Heart right ventricle (tissue), 16 donors: ENCODE data around the gene EPX. TPM values are rescaled to one million over a fixed set of nuclear protein-coding genes. Genes with fewer than 3 reads are reported as not detected.

Experiments used
- ATAC-seq, 8 donors: fragments of 200-7000 bp; cut with Tn5 transposase; one replicate each; pipeline ENCODE4 v1.9.1; 2020; ENCODE audit warnings: mild to moderate bottlenecking in 8 of 8, moderate library complexity in 8 of 8, moderate number of reproducible peaks in 1 of 8
- DNase-seq, 2 donors: peaks; one replicate each; pipeline ENCODE4 v3.0.0-alpha.2; 2020
- H3K27ac ChIP-seq, 10 donors: fragments of 200-600 bp; sonication (generic) in 2 of 10; one replicate each; pipeline versions ENCODE4 v1.5.0 to v1.8.0; 2020 to 2022; ENCODE audit warnings: mild to moderate bottlenecking in 3 of 10
- H3K27me3 ChIP-seq, 7 donors: fragments of 200-600 bp; one replicate each; pipeline ENCODE4 v1.8.0; 2021 to 2022; ENCODE audit warnings: mild to moderate bottlenecking in 2 of 7
- H3K36me3 ChIP-seq, 9 donors: fragments of 200-600 bp; sonication (generic) in 1 of 9; one replicate each; pipeline versions ENCODE4 v1.5.0 to v1.8.0; 2020 to 2022; ENCODE audit warnings: mild to moderate bottlenecking in 2 of 9
- H3K4me1 ChIP-seq, 9 donors: fragments of 200-600 bp; sonication (generic) in 1 of 9; one replicate each; pipeline versions ENCODE4 v1.5.0 to v1.8.0; 2020 to 2022; ENCODE audit warnings: mild to moderate bottlenecking in 4 of 9
- H3K4me3 ChIP-seq, 10 donors: fragments of 200-600 bp; sonication (generic) in 2 of 10; one replicate each; pipeline versions ENCODE4 v1.5.0 to v1.8.0; 2020 to 2022; ENCODE audit warnings: mild to moderate bottlenecking in 7 of 10, moderate library complexity in 2 of 10
- H3K9me3 ChIP-seq, 11 donors: fragments of 200-600 bp in 10 of 11; sonication (generic) in 2 of 11; one replicate each; pipeline versions ENCODE4 v1.5.0 to v1.8.0; 2013 to 2022; ENCODE audit warnings: mild to moderate bottlenecking in 2 of 11, control low read depth in 1 of 11, moderate library complexity in 1 of 11
- CTCF ChIP-seq, 9 donors: fragments of 200-600 bp; sonication (generic) in 2 of 9; IDR thresholded peaks; one replicate each; pipeline versions ENCODE4 v1.5.0 to v1.8.0; 2021 to 2022; ENCODE audit warnings: antibody characterized with exemption in 9 of 9, mild to moderate bottlenecking in 5 of 9, moderate library complexity in 1 of 9
- WGBS, 2 donors: extraction: QIAGEN DNeasy Blood & Tissue Kit; methylation state at CpG; one replicate each; pipeline ENCODE4 v1.1.7; 2013; ENCODE audit warnings: inconsistent platforms in 1 of 2; 5-methylcytosine and 5-hydroxymethylcytosine counted together
- intact Hi-C, 10 donors: fragments of 100-400 bp; cut with DNase I; formaldehyde crosslinking; loops; one replicate each; pipeline versions ENCODE4 v1.11.1 to v1.14.2; 2022
- polyA plus RNA-seq, 2 donors: library from polyadenylated mRNA; stranded (reverse); fragments of 200-250 nt; gene quantifications; one replicate each; pipeline ENCODE4 v1.2.3, GENCODE V29; 2013
- total RNA-seq, 10 donors: library from RNA; stranded (reverse); fragmentation: NEBNext Ultra II Directional in 3 of 10; extraction: Animal tissue kit (Norgen Biotek cat#: 25700) in 3 of 10; gene quantifications; one replicate each; pipeline versions ENCODE4 v1.2.1 to v1.2.4, GENCODE V29; 2021 to 2023
- donor health status: Arrhythmogenic right ventricular cardiomyopathy.
- donor health status: ischemic (EF 13 %, LVEDD 7.1; RV severe dilation, severe dysfunction).
- donor health status: healthy with polysubstance abuse.
- donor health status: DM: no; HTN: yes; CAD: no.
- donor health status: DM: no; HTN: no; CAD: no.
- donor health status: ischemic (EF 25% LVEDD 6.9; RV normal size, moderate dysfunction).
- donor health status: ischemic (EF 25% LVEDD 5.7; RV mildly dilated, moderate dysfunction).
- donor health status: healthy.
- donor health status: DM: yes; HTN: yes; CAD: no.
- donor health status: Ischemic cardiomyopathy.
- donor health status: ischemic (EF 35%, LVEDD 5.7; RV mildly dilated, moderate dysfunction).
- donor health status: nonischemic (EF 11% LVEDD 7.7; RV severe dilation, severe dysfunction).
- donor health status: DM: yes; HTN: yes; CAD: no.
- donor health status: PGD.
- donor health status: ischemic (EF 29% LVEDD 5.4; RV normal size, mild dysfunction).
- donor health status: nonischemic (EF 23%, LVEDD 6.1; RV moderate dilation, normal function).

EPX gene
- total and polyA plus RNA-seq, 12 donors: not detected

- Histone ChIP-seq H3K4me3 (no peak within 1 kb of the TSS), H3K4me1 (no peaks in the 10 kb centered on the region), H3K9me3 (no peaks in the 10 kb centered on the region), H3K36me3 (no peaks in the 10 kb centered on the region), H3K27ac (no peak within 1 kb of the TSS), H3K27me3 (peaks cover 0 to 68% (median 46%) of the 10 kb centered on the region in 7 donors)
- ATAC-seq: no peak
- 63 to 65% methylated on average over 6 of the region's 6 CpGs for WGBS, 2 donors
- intact Hi-C loops: no loop called here
- TF ChIP-seq CTCF (IDR thresholded peaks at IDR 0.05): no peak
- DNase-seq: no peak
Observed at GRCh38 chr17:58166682-58167081, 25.8 kb upstream of the EPX start, which contains the start of gene OR4D2. Gene OR4D2 (plus strand): TSS chr17:58166982. CDS start chr17:58169656, 2,674 bp downstream.

- Histone ChIP-seq H3K27ac (peak overlapping the region in 1 of 10 donors; percentile 31), H3K9me3 (no peaks in the 10 kb centered on the region), H3K27me3 (peaks cover 0 to 50% (median 35%) of the 10 kb centered on the region in 7 donors), H3K4me1 (no peaks in the 10 kb centered on the region), H3K36me3 (no peaks in the 10 kb centered on the region), H3K4me3 (no peak overlapping the region)
- 56% methylated on average over 4 of the region's 4 CpGs for WGBS, 2 donors
- intact Hi-C loops: loop anchor here in 1 of 10 donors (5.0 kb wide), 1 partner anchor 53 kb away; no protein-coding TSS in a partner anchor
- DNase-seq (no peak), ATAC-seq (no peak)
- TF ChIP-seq CTCF (IDR thresholded peaks at IDR 0.05): no peak
Observed at GRCh38 chr17:58170622-58171021, 21.9 kb upstream of the EPX start.

GRCh38 chr17:58172369-58173071, 20.0 kb upstream of the EPX start:
- peaks cover 0 to 50% (median 29%) of the 10 kb centered on the region in 7 donors for H3K27me3 ChIP-seq
- H3K27ac ChIP-seq: no peak overlapping the region
- intact Hi-C loops: loop anchor here in 2 of 10 donors (2.0 to 5.0 kb wide), 2 partner anchors 54 to 55 kb away; no protein-coding TSS in a partner anchor
- no peak overlapping the region for H3K4me3 ChIP-seq
- no peaks in the 10 kb centered on the region for H3K4me1 ChIP-seq
- H3K36me3 ChIP-seq: no peaks in the 10 kb centered on the region
- no peaks in the 10 kb centered on the region for H3K9me3 ChIP-seq
- no peak for ATAC-seq
- TF ChIP-seq CTCF (IDR thresholded peaks at IDR 0.05): peak in 6 of 9 donors; percentile 26 to 52 (median 41)
- 30 to 37% methylated on average over 2 of the region's 2 CpGs for WGBS, 2 donors
- no peak for DNase-seq

- intact Hi-C loops: loop anchor here in 1 of 10 donors (5.0 kb wide), 1 partner anchor 58 kb away; no protein-coding TSS in a partner anchor
Observed at GRCh38 chr17:58174871-58175270, 17.7 kb upstream of the EPX start.

More at GRCh38 chr17:58174871-58175270, 17.7 kb upstream of the EPX start:
- H3K9me3 ChIP-seq: no peaks in the 10 kb centered on the region
- DNase-seq (no peak), ATAC-seq (no peak)
- no peak for TF ChIP-seq CTCF (IDR thresholded peaks at IDR 0.05)
- no peaks in the 10 kb centered on the region for H3K4me1 ChIP-seq
- H3K36me3 ChIP-seq: no peaks in the 10 kb centered on the region
- WGBS, 2 donors: 43 to 47% methylated on average over 3 of the region's 3 CpGs
- H3K4me3 ChIP-seq: no peak overlapping the region
- peaks cover 0 to 29% (median 15%) of the 10 kb centered on the region in 7 donors for H3K27me3 ChIP-seq
- H3K27ac ChIP-seq: no peak overlapping the region
